Epidermal melanocyte (primary cell): ENCODE data around the gene PGRMC2.

Experiments used
- DNase-seq: peaks from one replicate; pipeline ENCODE4 v3.0.0; 2011; ENCODE audit warnings: low spot score; ENCODE audit not compliant: insufficient read length

The PGRMC2 gene, protein sequence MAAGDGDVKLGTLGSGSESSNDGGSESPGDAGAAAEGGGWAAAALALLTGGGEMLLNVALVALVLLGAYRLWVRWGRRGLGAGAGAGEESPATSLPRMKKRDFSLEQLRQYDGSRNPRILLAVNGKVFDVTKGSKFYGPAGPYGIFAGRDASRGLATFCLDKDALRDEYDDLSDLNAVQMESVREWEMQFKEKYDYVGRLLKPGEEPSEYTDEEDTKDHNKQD

DNA sequence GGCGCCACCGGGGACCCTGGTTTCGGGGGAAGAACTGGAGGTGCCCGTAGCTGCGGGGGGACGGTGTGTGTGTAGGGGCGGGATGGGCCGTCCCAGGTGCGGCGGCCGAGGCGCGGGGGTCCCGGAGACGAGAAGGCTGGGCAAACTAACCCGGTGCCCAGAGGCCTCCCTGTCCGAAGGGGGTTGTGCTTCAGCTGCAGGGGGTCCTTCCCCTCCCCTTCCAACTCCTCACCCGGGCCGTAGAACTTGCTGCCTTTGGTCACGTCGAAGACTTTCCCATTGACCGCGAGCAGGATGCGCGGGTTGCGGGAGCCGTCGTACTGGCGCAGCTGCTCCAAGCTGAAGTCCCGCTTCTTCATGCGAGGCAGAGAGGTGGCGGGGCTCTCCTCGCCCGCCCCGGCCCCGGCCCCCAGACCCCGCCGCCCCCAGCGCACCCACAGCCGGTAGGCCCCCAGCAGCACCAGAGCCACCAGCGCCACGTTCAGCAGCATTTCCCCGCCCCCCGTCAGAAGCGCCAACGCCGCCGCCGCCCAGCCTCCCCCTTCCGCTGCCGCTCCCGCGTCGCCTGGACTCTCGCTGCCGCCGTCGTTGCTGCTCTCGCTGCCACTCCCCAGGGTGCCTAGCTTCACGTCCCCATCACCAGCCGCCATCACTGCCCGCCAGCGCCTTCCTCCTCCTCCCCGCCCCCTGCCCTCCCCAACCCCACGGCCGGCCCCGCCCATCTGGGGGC, at the start of gene PGRMC2:
Gene PGRMC2, minus strand, starts transcription at position 673 of the 730 bp plus-strand sequence. Its CDS starts 23 bp downstream, at position 650.
- no peak for DNase-seq

DNA sequence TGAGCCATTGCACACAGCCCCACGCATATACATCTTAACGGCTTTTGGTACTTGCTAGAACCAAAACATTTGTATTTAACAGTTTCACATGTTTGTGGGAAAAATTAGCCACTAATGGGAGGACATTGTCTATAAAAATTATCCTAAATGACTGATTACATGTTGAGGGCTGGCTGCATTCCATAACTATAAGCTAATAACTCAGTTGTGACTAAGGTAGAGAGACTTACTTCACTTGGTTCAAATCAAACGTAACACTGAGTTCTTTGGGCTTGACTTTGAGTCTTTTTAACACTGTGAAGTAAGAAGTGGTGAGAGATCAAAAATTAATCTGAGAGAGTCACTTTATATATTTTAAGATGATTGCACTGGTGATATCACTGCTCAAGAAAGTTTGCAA, 47.9 kb upstream of the PGRMC2 start:
- no peak for DNase-seq

DNA sequence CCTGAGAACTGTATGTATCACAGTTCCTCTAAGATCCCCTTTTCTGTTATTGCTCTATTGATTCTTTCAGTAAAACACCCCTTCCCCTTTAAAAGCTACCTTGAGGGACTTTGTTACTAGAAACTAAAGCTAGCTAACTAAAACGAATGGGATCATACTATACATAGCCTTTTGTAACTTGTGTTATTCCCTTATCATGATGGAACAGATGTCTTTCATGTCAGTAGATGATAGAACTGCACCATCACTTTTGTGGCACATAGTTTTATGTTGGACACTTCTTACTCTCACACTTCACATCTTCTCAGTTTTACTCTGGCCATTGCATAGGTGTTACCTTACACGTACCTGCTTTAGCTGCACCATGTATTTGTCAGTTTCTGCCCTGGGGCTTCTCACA, 46.6 kb upstream of the PGRMC2 start:
- no peak for DNase-seq

DNA sequence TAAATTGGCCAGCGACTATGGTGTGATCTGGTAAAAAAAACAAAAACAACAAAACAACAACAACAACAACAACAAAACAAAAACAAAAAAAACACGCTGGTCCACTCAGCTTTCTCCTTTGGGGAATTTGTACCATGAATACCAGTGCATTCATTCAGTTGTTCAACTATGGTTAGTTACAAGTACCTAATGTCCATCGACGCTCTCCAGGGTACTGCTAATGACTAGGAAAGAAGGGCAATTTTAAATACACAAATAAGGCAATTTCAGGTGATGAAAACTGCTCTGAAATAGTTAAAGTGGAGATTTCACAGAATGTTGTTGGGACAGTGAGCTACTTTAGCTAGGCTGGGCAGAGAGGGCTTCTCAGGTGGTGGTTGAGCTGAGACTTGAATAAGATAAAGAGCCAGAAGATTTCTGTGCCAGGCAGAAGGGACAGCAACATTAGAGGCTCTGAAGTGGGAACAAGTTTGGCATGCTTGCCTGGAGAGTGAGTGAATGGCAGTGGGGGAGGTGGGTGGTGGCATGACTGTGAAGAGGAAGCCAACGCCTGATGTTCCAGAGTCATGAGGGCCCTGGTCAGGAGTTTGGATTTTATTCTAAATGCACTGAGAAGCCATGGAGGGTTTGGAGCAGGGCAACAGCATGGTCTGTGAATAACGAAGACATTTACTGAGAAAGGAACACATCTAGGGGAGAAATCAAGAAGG, 45.9 kb upstream of the PGRMC2 start:
- no peak for DNase-seq

DNA sequence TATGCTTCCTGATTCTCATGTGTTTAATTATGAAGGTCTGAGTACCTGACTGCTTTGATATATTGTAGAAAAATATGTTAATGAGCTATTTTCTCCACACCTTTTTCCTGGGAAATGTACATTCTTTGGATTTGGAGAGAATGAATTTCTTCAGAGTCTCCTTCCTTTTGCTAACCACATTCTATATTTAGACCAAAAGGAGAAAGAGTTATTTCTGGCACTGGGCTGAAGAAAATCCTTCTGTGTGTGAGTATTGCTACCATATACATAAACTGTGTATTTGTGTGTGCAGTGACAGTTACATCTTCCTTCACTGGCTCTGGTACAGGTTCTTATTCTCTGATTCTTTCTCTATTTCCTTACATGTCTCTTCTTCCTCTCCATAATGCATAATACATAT, 44.5 kb upstream of the PGRMC2 start:
- DNase-seq, result no peak

DNA sequence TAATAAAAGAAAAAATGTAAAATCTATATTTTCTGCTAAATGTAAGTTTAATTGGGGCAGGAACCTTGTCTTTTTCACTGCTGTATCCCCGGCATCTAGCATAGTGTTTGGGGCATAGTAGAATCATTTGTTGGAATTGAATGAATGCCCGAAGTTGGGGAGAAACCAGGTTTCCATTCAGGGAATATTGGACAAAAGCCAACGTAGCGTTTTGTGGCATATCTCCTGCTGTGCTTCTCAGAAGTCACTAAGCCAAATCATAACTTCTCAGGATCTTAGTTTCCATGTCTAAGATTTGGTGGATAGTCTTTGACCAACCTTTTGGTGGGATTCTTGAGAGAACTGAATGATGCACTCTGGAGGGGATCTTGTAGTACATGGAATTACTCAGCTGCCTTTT, 42.0 kb upstream of the PGRMC2 start:
- DNase-seq, result no peak

DNA sequence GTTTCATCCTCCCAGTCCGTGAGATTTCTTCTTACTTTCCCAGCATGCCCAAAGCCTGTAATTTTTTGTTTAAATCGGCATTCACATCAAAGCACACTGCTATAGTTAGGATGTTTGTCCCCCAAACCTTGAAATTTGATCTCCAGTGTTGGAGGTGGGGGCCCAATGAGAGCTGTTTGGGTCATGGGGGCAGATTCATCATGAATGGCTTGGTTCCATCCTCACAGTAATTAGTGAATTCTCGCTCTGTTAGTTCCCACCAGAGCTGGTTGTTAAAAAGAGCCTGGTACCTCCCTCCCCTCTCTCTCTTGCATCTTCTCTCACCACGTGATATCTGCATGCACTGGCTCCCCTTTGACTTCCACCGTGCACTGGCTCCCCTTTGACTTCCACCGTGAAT, 40.5 kb upstream of the PGRMC2 start:
- no peak for DNase-seq

DNA sequence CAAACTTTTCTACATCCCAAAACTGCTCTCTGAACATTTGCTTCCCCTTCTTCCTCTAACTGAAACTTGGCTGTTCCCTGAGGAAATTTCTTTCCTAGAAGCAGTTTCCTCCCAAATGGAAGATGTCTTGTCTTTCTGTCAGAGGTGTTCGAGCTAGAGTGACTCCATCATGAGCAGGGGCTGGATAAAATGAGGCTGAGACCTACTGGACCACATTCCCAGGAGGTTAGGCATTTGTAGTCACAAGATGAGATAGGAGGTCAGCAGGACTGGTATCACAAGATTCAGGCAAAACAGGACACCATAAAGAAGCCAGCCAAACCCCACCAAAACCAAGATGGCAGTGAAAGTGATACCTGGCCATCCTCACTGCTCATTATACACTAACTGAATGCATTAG, 35.8 kb upstream of the PGRMC2 start:
- no peak for DNase-seq

DNA sequence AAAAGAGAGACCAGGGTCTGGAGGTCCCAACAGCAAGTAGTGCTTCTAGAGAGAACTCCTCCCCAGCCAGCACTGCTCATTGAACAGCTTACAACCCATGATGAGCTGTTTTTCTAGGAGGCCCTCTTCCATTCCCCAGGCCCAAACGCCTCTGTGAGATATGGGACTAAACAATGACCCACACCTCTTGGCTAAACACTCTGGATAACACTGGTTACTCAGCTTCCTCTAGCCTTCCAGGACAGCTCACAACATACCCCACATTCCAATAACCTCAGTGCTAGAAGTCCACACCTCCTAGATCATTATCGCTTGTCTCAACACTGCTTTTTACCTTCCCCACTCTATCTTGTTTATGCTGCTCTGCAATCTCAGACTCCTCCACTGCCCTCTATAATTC, 35.4 kb upstream of the PGRMC2 start:
- no peak for DNase-seq

DNA sequence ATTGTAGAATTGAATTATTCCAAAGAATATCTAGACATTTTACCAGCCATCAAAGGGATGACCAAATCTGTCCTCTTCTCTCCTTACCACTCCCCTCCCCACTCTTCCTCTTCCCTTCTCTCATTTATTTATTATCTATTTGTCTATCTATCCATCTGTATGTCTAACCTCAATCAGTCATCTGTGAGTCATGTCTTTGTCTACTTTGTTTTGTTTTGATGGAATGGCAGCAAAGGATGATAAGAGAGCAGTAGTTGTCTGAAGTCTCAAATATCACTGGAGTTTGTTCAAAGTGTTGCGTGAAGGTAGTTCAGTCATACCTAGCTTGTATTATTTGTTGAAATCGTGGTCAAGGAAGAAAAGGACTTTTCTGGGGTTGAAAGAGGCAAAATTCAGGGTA, 34.7 kb upstream of the PGRMC2 start:
- DNase-seq, result no peak

DNA sequence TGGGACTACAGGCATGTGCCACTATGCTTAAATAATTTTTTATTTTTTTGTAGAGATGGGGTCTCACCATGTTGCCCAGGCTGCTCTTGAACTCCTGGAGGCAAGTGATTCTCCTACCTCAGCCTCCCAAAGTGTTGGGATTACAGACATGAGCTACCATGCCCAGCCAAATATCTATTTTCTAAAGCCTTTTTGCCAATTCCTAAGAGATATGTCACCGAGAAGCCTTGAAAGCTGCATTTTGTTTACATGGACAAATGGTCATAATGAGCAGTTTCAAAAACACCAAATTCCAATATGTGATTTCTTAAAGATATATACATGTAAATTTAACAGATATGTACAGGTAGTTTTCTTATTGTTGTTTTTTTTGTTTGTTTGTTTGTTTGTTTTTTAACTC, 33.0 kb upstream of the PGRMC2 start:
- DNase-seq, result no peak

DNA sequence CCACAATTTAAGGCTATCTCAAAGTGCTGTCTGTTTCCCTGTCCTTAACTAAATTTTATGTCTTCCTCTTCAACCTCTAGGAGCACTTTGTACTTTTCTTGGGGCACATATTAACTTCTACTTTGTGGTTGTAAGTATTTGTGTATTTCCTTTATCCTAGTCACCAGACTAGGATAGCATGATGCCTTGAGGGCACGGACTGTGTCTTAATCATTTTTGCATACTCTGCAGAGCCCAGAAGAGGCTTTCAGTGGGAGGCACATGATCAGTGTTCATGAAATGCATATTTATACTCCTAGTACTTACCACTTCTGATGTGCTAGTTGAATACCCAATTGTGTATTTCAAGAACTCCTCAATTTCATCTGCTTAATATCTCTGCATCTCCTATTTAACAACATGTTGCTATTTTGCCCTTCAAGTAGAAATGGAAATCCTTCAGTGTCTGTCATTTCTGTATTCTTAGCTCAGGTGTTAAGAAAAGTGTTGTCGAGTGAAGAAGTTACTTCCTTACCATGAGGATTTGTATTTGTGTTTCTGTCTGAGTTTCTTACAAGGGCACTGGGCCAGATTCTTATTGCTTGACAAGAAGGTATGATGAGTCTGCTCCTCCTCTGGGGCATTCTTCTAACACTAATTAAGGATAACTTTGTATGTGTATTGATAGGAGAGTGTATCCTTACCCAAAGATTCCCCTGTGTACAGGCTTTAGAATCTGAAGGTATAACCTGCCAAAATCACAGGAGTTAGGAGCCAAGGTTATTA, 28.3 kb upstream of the PGRMC2 start:
- DNase-seq, result no peak

DNA sequence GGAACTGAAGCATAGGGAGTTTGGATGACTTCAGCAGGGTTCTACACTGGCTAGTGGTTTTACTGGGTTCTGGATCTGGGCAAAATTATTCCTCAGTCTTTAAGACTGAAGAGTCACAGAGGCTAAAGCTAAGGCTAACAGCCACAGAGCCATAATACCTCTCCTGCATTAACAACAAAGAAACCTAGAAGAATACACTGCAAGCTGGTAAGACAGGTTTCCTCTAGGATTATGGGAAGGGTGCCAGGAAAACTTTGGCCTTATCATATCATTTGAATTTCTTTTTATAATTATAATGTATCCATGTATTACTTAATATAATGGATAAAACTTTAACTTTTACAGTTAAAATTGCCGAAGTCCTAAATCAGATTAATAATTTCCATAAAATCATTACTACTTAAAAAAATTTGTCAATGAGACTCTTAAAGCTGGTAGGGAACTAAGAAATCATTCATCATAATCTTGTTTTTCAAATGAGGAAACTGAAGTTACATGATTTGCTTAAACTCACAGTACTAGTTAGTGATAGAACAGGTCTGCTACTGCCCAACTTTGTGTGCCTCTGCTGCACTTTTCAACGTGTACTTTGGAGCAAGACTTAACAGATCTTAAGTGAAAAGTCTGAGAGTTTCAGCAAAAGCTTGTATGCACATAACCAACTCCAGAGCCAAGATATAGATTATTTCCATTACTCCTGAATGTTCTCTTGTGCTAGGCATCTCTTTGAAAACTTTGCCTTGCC, 24.2 kb upstream of the PGRMC2 start:
- DNase-seq, result no peak

DNA sequence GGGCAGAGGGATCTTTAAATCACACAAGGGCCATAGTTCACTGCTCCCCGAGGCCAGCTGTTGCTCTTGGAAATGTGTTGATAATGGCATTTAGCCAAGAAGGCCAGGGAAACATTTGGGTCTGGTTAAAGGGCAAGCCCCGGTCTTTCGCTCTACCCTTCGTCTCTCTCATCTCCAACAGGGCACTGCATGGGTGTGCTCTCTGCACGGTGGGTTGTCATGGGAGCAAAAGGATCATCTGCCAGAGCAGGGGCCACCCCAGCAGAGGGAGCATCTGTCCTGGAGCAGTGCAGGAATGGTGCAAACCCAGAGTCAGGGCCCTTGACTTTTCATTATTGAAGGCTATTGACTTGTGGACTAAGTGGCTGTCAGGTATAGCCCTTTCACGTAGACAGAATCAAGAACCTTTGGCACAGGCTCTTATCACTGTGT, 22.7 kb upstream of the PGRMC2 start:
- DNase-seq, result no peak

DNA sequence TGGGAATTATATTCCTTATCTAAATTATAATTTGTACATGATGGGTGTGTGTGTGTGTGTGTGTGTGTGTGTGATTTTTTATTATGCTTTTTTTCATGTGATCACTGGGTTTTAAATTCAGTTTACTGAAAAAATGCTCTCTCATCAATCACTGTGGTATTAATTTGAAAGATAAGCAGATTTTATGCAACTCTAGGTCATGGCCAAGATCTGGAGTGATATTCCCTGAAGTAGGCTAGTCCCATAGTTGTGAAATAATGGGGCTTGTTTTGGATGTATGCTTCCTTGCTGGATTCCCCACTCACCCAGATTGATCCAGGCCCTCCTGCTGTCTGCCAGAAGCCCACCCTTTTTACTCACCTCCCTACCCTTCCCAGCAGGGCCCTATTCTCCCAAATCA, 22.0 kb upstream of the PGRMC2 start:
- DNase-seq, result no peak

DNA sequence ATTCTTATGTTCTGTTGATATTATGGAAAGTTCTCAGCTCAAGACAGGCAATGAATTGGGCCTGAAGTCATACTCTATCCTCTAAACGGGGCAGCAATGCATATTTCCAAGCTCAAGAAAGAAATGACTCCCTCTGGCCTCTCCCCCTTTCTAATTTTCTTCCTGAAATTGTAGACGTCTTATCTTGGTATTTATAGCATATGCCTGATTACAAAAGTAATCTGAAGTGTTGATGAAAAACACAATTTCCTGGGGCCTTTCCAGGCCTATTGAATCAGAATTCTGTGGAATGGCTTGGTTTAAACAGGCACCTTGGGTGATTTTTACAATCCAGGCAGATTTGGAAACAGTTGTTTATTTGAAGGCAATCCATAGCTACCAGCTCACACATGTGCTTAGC, 21.4 kb upstream of the PGRMC2 start:
- DNase-seq, result no peak

DNA sequence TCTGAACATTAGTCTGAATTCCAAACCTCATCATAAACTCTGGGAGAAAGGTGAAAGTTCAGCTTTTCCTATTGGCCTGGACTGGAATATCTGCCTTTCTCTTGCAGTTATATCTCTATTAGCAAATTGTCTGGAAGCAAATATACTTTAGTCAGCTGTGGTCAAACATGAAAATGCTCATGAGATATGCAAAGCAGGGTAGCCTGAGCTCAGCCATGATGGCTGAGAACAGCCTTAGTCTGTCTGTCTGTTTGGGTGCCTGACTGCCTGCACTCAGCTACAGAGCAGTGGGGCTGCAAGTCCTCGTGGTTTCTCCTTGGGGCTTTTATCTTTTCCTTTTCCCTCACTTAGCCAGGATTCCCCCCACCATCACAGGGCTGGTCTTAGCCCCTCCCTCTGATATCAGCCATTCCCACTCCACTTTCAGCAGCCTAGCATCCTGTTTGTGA, 19.5 kb upstream of the PGRMC2 start:
- DNase-seq, result no peak

DNA sequence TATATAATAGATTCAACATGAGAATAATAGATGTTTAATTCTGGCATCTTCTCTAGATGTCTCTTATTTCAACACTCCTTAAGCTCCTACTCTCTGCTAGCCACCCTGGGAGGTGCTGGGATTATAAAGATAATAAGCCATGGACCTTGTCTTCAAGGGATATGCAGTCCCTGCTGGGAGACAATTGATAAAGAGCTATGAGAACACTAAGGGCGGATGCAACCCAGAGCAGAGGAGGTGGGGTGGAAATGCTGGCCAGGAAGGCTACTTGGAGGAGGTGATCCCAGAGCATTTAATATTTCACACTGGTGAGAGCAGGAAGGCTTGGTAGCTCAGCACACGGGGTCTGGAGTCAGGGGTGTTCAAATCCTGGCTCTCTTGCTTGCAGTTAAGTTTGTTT, 18.3 kb upstream of the PGRMC2 start:
- DNase-seq, result no peak

DNA sequence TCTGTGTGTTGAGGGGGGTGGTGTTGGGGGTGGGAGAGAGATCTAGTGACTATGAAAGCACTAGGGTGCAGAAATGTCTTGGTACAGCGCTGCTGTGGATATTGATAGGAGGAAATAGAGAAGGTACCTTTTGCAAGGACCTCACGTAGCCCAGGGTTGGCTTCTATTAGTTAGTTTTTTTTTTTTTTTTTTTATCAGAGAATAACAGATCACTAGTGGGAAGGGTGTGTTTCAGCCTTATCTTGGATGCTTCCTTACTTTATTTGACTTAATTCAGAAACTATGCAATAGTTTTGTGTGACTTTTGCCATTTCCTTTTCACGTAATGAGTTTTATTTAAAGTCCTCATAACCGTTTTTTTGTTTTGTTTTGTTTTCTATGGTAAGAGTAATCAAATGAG, 16.4 kb upstream of the PGRMC2 start:
- DNase-seq, result no peak

DNA sequence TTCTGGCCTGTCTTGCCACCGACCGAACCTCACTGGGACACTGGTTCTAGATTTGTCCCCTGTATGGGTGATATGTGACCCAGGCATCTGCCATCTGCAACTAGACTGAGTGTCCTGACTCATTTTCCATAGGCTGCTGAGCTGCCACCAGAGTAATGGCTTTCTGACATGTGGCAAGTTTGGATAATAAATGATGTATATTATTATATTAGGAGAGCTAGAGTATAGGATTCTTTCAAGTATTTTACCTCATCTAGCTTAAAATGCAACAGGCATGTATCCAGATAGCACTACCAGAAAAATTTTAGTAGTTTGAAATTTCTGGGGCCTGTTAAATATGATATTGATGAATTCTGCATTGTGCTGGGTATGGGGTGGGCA, 15.8 kb upstream of the PGRMC2 start:
- no peak for DNase-seq

DNA sequence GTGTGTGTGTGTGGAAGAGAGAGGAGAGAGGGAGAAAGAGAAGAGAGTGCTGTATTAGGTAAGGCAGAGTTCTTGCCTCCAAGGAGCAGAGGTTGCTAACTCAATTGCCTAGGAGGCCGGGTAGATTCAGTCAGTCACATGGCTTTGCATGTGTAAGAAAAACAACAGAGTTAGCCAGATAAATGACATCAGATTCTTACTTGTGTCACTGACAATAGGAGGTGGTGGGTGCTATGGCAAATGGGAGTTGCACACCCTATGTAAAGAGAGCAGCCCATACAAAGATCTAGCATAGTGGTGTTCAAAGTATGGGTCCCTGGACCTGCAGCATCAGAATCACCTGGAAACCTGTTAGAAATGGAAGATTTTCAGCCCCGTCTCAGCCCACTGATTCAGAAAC, 14.4 kb upstream of the PGRMC2 start:
- DNase-seq, result no peak
